K562 treated with DMSO at 1 percent for 4 hours (cell line): Measurements from ENCODE around the gene ISOC2. TPM values are rescaled to one million over a fixed set of nuclear protein-coding genes. Genes with fewer than 3 reads are reported as not detected.

ENCODE experiments used
- total RNA-seq: library from RNA; unstranded; fragments of 300-600 nt; gene quantifications from 2 replicates; pipeline ENCODE4 v1.2.3, GENCODE V29; 2022; ENCODE audit not compliant: insufficient read depth

The ISOC2 gene
- 94.9 and 118 TPM in 2 replicates for total RNA-seq

GRCh38 chr19:55461259-55461973 is at the start of gene ISOC2:
TSS of gene ISOC2 (minus strand) at chr19:55461642. CDS start at chr19:55456486, 5,156 bp downstream.

GRCh38 chr19:55487924-55488687 is 26.7 kb upstream of the ISOC2 start, which contains the start of gene SSC5D:
TSS of gene SSC5D (plus strand) at chr19:55488436. CDS start at chr19:55488590, 154 bp downstream.

GRCh38 chr19:55484593-55485438 is 23.4 kb upstream of the ISOC2 start, which contains the start of gene NAT14:
TSS of gene NAT14 (plus strand) at chr19:55485188. CDS start at chr19:55485709, 521 bp downstream.

GRCh38 chr19:55476100-55476775 is 14.8 kb upstream of the ISOC2 start, which contains the start of gene ZNF628:
TSS of gene ZNF628 (plus strand) at chr19:55476617. CDS start at chr19:55479911, 3,294 bp downstream.

GRCh38 chr19:55464662-55465054 is 3.2 kb upstream of the ISOC2 start, which contains the start of gene C19orf85:
TSS of gene C19orf85 (minus strand) at chr19:55464751. CDS start at chr19:55464554, 197 bp downstream.

GRCh38 chr19:55443045-55443823 is 18.2 kb downstream of the ISOC2 start, which contains the start of gene SHISA7:
TSS of gene SHISA7 (minus strand) at chr19:55443300. CDS start at chr19:55442863, 437 bp downstream.

GRCh38 chr19:55407550-55407799 is 54.0 kb downstream of the ISOC2 start, which contains the start of gene UBE2S:
TSS of gene UBE2S (minus strand) at chr19:55407788. CDS start at chr19:55407589, 199 bp downstream.

Other genes starting within 250 kb of the ISOC2 start
- 11.8 and 17.7 TPM in 2 replicates for gene TMEM86B, start 232.9 kb downstream of the ISOC2 start, total RNA-seq
- 73.9 and 88.4 TPM in 2 replicates for gene PPP6R1, start 202.6 kb downstream of the ISOC2 start, total RNA-seq
- gene HSPBP1, start 181.5 kb downstream of the ISOC2 start, total RNA-seq: 76.5 and 95.1 TPM in 2 replicates
- 7.6 and 8.4 TPM in 2 replicates for gene BRSK1, start 177.6 kb downstream of the ISOC2 start, total RNA-seq
- 2.3 and 6.6 TPM in 2 replicates for gene TMEM150B, start 136.3 kb downstream of the ISOC2 start, total RNA-seq
- gene KMT5C, start 121.8 kb downstream of the ISOC2 start, total RNA-seq: 36.4 and 43.8 TPM in 2 replicates
- gene COX6B2, start 106.9 kb downstream of the ISOC2 start, total RNA-seq: 0.33 TPM in 1 of 2 replicates, not detected in the other
- gene GARIN5B, start 98.4 kb downstream of the ISOC2 start, total RNA-seq: not detected in 2 replicates
- not detected in 2 replicates for gene IL11, start 91.2 kb downstream of the ISOC2 start, total RNA-seq
- not detected in 2 replicates for gene TMEM190, start 84.8 kb downstream of the ISOC2 start, total RNA-seq
- gene TMEM238, start 77.3 kb downstream of the ISOC2 start, total RNA-seq: 6.7 and 8.7 TPM in 2 replicates
- 3,550 and 3,674 TPM in 2 replicates for gene RPL28, start 75.7 kb downstream of the ISOC2 start, total RNA-seq
- gene UBE2S, start 53.9 kb downstream of the ISOC2 start, total RNA-seq: 377 and 436 TPM in 2 replicates
- not detected in 2 replicates for gene SHISA7, start 18.3 kb downstream of the ISOC2 start, total RNA-seq
- gene C19orf85, start 3.1 kb upstream of the ISOC2 start, total RNA-seq: not detected in 2 replicates
- 10.4 and 18.8 TPM in 2 replicates for gene ZNF628, start 15.0 kb upstream of the ISOC2 start, total RNA-seq
- 37.1 and 38.8 TPM in 2 replicates for gene NAT14, start 23.5 kb upstream of the ISOC2 start, total RNA-seq
- gene SSC5D, start 26.8 kb upstream of the ISOC2 start, total RNA-seq: 0.25 TPM in 1 of 2 replicates, not detected in the other
- not detected in 2 replicates for gene SBK2, start 75.5 kb upstream of the ISOC2 start, total RNA-seq
- not detected in 2 replicates for gene SBK3, start 83.9 kb upstream of the ISOC2 start, total RNA-seq
- gene ZNF579, start 119.2 kb upstream of the ISOC2 start, total RNA-seq: 12.2 and 14.3 TPM in 2 replicates
- 13.4 and 17.2 TPM in 2 replicates for gene FIZ1, start 137.9 kb upstream of the ISOC2 start, total RNA-seq
- gene ZNF524, start 138.6 kb upstream of the ISOC2 start, total RNA-seq: 34.2 and 37.8 TPM in 2 replicates
- gene ZNF865, start 144.0 kb upstream of the ISOC2 start, total RNA-seq: 28.3 and 33.7 TPM in 2 replicates
- 5.5 and 6.5 TPM in 2 replicates for gene ZNF784, start 162.9 kb upstream of the ISOC2 start, total RNA-seq
- gene ZNF580, start 179.4 kb upstream of the ISOC2 start, total RNA-seq: 52.4 and 60.5 TPM in 2 replicates
- 57.6 and 69.0 TPM in 2 replicates for gene ZNF581, start 182.0 kb upstream of the ISOC2 start, total RNA-seq
- 30.7 and 33.6 TPM in 2 replicates for gene CCDC106, start 186.6 kb upstream of the ISOC2 start, total RNA-seq
- gene U2AF2, start 193.4 kb upstream of the ISOC2 start, total RNA-seq: 167 and 168 TPM in 2 replicates
- gene EPN1, start 213.6 kb upstream of the ISOC2 start, total RNA-seq: 100 and 102 TPM in 2 replicates